Heart left ventricle (tissue), 16 donors: ENCODE data around the gene PYHIN1. TPM values are rescaled to one million over a fixed set of nuclear protein-coding genes. Genes with fewer than 3 reads are reported as not detected.
"Not testable (repeated sequence)": the region's sequence is repeated elsewhere in the genome, so short reads cannot be mapped to it uniquely, and the experiment has no call there.

Source experiments
- ATAC-seq, 4 donors: fragments of 200-7000 bp; cut with Tn5 transposase; one replicate each; pipeline ENCODE4 v1.9.1; 2020 to 2022; ENCODE audit warnings: moderate library complexity in 4 of 4, mild to moderate bottlenecking in 3 of 4, moderate number of reproducible peaks in 1 of 4
- DNase-seq, 5 donors: peaks; one replicate each; pipeline ENCODE4 v3.0.0-alpha.2; 2020
- H3K27ac ChIP-seq, 12 donors: fragments of 200-600 bp; sonication (generic) in 4 of 12; one replicate each; pipeline versions ENCODE4 v1.5.0 to v1.8.0; 2016 to 2022; ENCODE audit warnings: mild to moderate bottlenecking in 2 of 12
- H3K27me3 ChIP-seq, 9 donors: fragments of 200-600 bp; sonication (generic) in 2 of 9; one replicate each; pipeline versions ENCODE4 v1.5.1 to v1.8.0; 2016 to 2022; ENCODE audit warnings: mild to moderate bottlenecking in 3 of 9
- H3K36me3 ChIP-seq, 9 donors: fragments of 200-600 bp; sonication (generic) in 2 of 9; one replicate each; pipeline versions ENCODE4 v1.5.0 to v1.8.0; 2018 to 2022; ENCODE audit warnings: mild to moderate bottlenecking in 2 of 9
- H3K4me1 ChIP-seq, 12 donors: fragments of 200-600 bp; sonication (generic) in 4 of 12; one replicate each; pipeline versions ENCODE4 v1.5.0 to v1.8.0; 2016 to 2022; ENCODE audit warnings: mild to moderate bottlenecking in 3 of 12
- H3K4me3 ChIP-seq, 12 donors: fragments of 200-600 bp; sonication (generic) in 4 of 12; one replicate each; pipeline versions ENCODE4 v1.5.0 to v1.8.0; 2017 to 2022; ENCODE audit warnings: mild to moderate bottlenecking in 9 of 12, moderate library complexity in 4 of 12
- H3K9me3 ChIP-seq, 12 donors: fragments of 200-600 bp; sonication (generic) in 4 of 12; one replicate each; pipeline versions ENCODE4 v1.5.0 to v1.8.0; 2016 to 2022; ENCODE audit warnings: mild to moderate bottlenecking in 1 of 12
- POLR2A ChIP-seq, 2 donors: fragments of 450-650 bp; IDR thresholded peaks; one replicate each; pipeline ENCODE4 v1.6.1; 2017; ENCODE audit warnings: antibody characterized with exemption in 2 of 2, mild to moderate bottlenecking in 2 of 2, moderate library complexity in 2 of 2
- WGBS, 4 donors: extraction: QIAGEN DNeasy Blood & Tissue Kit in 2 of 4; methylation state at CpG; one replicate each; pipeline versions ENCODE4 v1.1.5 to v1.1.7; 2013 to 2018; 5-methylcytosine and 5-hydroxymethylcytosine counted together
- intact Hi-C, 10 donors: fragments of 100-400 bp; cut with DNase I; formaldehyde crosslinking; loops; one replicate each; pipeline versions ENCODE4 v1.11.1 to v1.14.2; 2022
- polyA plus RNA-seq, 2 donors: library from polyadenylated mRNA; stranded (reverse); fragments of 200-250 nt; gene quantifications; one replicate each; pipeline ENCODE4 v1.2.3, GENCODE V29; 2013
- total RNA-seq, 9 donors: library from RNA; depleted of rRNA in 2 of 9; stranded (reverse); fragments of >200 nt in 2 of 9; fragmentation: NEBNext Ultra II Directional in 3 of 9; extraction: Animal tissue kit (Norgen Biotek cat#: 25700) in 3 of 9; gene quantifications; one replicate each; pipeline versions ENCODE4 v1.1.0 to v1.2.4, GENCODE V29; 2016 to 2023
- TF ChIP-seq, protein P1 (sequence below), 12 donors: fragments of 200-600 bp; sonication (generic) in 4 of 12; IDR thresholded peaks; one replicate each; pipeline versions ENCODE4 v1.5.0 to v1.8.0; 2018 to 2022; ENCODE audit warnings: antibody characterized with exemption in 12 of 12, mild to moderate bottlenecking in 5 of 12
- donor health status: ischemic (EF 13 %, LVEDD 7.1; RV severe dilation, severe dysfunction).
- donor health status: healthy with polysubstance abuse.
- donor health status: DM: no; HTN: yes; CAD: no.
- donor health status: DM: no; HTN: no; CAD: no.
- donor health status: ischemic (EF 25% LVEDD 6.9; RV normal size, moderate dysfunction).
- donor health status: ischemic (EF 25% LVEDD 5.7; RV mildly dilated, moderate dysfunction).
- donor health status: healthy.
- donor health status: DM: yes; HTN: yes; CAD: no.
- donor health status: ischemic (EF 35%, LVEDD 5.7; RV mildly dilated, moderate dysfunction).
- donor health status: nonischemic (EF 11% LVEDD 7.7; RV severe dilation, severe dysfunction).
- donor health status: DM: yes; HTN: yes; CAD: no.
- donor health status: PGD.
- donor health status: ischemic (EF 29% LVEDD 5.4; RV normal size, mild dysfunction).
- donor health status: nonischemic (EF 23%, LVEDD 6.1; RV moderate dilation, normal function).

The PYHIN1 gene
- total and polyA plus RNA-seq, 11 donors, result 0.07 to 3.1 (median 0.26) TPM; not detected in 5

DNA sequence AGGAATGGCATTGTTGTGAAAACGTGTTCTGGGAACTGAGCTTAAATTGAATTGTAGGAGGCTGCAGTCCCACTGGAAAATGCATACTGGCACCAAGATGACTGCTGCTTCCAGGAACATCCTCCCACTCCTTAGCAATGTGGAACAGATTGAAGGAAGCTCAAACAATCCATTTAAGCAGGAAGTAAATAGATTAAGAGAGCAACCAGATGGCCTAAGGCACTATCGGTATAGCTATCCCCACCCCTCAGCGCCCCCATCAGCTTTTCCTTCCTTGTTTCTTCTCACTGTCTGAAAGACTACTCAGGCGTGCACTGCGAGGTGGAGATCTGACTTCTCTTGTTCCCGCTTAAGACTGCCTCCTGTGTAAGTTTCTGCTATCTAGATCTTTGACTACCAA, 74.3 kb downstream of the PYHIN1 start:
- WGBS, 4 donors, result 13 to 25% (median 22%) methylated on average over 6 of the region's 6 CpGs
- ATAC-seq, result peak in 3 of 4 donors; percentile 53 to 56 (median 56)
- DNase-seq, result peak in 4 of 5 donors; percentile 37 to 70 (median 39)
- no peaks in the 10 kb centered on the region for H3K9me3 ChIP-seq
- H3K36me3 ChIP-seq, result no peaks in the 10 kb centered on the region
- H3K4me3 ChIP-seq, result peak overlapping the region in 4 of 12 donors; percentile 8 to 45 (median 24)
- intact Hi-C loops, result loop anchor here in 1 of 10 donors (10.0 kb wide), 1 partner anchor 861 kb away; no protein-coding TSS in a partner anchor
- H3K4me1 ChIP-seq, result peaks cover 0 to 63% (median 21%) of the 10 kb centered on the region in 12 donors
- H3K27me3 ChIP-seq, result no peaks in the 10 kb centered on the region
- TF ChIP-seq, protein P1, sequence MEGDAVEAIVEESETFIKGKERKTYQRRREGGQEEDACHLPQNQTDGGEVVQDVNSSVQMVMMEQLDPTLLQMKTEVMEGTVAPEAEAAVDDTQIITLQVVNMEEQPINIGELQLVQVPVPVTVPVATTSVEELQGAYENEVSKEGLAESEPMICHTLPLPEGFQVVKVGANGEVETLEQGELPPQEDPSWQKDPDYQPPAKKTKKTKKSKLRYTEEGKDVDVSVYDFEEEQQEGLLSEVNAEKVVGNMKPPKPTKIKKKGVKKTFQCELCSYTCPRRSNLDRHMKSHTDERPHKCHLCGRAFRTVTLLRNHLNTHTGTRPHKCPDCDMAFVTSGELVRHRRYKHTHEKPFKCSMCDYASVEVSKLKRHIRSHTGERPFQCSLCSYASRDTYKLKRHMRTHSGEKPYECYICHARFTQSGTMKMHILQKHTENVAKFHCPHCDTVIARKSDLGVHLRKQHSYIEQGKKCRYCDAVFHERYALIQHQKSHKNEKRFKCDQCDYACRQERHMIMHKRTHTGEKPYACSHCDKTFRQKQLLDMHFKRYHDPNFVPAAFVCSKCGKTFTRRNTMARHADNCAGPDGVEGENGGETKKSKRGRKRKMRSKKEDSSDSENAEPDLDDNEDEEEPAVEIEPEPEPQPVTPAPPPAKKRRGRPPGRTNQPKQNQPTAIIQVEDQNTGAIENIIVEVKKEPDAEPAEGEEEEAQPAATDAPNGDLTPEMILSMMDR (IDR thresholded peaks at IDR 0.05), result no peak
- TF ChIP-seq POLR2A (IDR thresholded peaks at IDR 0.05), result no peak
- peak overlapping the region in 11 of 12 donors; percentile 29 to 99 (median 73) for H3K27ac ChIP-seq

DNA sequence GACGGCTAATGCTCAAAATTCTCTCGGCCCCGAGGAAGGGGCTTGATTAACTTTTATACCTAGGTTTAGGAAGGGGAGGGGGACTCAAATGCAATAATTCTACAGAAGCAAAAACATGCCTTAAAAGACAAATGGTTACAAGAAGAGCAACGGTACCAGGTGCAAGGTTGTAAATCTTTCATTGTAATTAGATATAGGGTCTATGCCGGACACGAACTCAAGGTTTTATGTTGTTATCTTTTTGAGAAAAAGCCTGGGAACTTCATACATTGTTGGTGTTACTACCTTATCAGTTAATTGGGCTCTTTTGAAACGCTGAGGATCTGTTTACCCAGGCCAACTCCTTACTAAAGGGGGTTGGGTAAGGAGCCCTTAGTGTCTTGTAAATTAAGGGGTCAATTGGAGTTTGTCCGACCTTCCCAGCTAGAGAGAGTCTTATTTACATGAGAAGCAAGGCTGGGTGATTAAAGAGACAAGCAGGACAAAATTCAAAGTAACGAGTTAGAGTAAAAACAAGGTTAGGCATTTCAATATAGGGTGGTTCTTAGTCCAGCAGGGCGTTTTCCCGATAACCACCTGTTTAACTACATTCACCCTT, 75.0 kb downstream of the PYHIN1 start:
- intact Hi-C loops, result loop anchor here in 1 of 10 donors (10.0 kb wide), 1 partner anchor 862 kb away; no protein-coding TSS in a partner anchor

DNA sequence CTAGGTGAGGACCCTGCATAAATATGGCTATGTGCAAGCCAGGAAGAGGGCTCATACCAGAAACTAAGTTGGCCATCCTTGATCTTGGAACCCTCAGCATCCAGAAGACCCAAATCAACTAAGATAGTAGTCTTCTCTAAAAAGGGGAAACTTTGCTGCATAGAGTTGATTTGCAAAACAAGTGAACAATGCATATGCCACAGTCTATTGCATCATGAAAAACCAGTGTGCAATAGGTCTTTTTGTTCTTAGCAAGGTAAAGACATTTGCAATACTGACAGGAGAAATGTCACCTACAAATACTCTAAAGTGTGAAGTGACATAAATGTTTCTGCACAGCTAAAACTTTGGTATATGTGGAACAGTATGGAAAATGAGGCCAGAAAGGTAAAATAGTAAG, 76.4 kb downstream of the PYHIN1 start:
- no peak for TF ChIP-seq POLR2A (IDR thresholded peaks at IDR 0.05)
- TF ChIP-seq, protein P1 (IDR thresholded peaks at IDR 0.05), result no peak
- Histone ChIP-seq H3K27me3 (no peaks in the 10 kb centered on the region), H3K4me3 (no peak overlapping the region), H3K9me3 (no peaks in the 10 kb centered on the region), H3K27ac (peak overlapping the region in 2 of 12 donors; percentile 86 to 99), H3K36me3 (no peaks in the 10 kb centered on the region), H3K4me1 (peaks cover 0 to 52% (median 15%) of the 10 kb centered on the region in 12 donors)
- no peak for DNase-seq
- intact Hi-C loops, result loop anchor here in 1 of 10 donors (10.0 kb wide), 1 partner anchor 863 kb away; no protein-coding TSS in a partner anchor
- no peak for ATAC-seq

More for the DNA sequence above, 75.0 kb downstream of the PYHIN1 start:
- H3K36me3 ChIP-seq, H3K9me3 ChIP-seq, ATAC-seq, DNase-seq, H3K27me3 ChIP-seq: not testable (repeated sequence)
- WGBS, 4 donors, result 44 to 60% (median 51%) methylated on average over 11 of the region's 11 CpGs
- Histone ChIP-seq H3K4me3 (peak overlapping the region in 4 of 12 donors; percentile 8 to 45 (median 24)), H3K4me1 (peaks cover 0 to 57% (median 18%) of the 10 kb centered on the region in 12 donors), H3K27ac (peak overlapping the region in 11 of 12 donors; percentile 29 to 99 (median 73))

DNA sequence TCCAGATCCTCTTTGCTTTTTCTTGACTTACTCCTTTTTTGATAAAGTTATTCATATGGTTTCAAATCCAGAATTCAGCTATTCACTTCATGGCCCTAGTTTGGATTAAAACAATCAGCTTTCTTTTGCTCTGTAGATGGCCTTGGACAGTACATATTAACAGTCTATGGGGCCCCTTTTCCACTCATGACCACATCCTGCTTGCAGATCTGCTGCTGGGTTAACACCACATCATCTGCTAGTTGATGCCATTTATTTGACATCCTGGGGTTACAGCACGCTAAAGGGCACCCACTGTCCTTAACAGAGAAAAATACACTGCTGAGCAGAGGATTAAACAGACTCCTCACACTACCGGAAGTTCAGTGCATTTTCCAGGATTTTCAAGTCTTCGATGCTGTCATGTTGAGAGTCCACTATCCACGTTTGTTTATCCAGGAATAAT, 77.4 kb downstream of the PYHIN1 start:
- DNase-seq, result no peak
- Histone ChIP-seq H3K9me3 (no peaks in the 10 kb centered on the region), H3K36me3 (no peaks in the 10 kb centered on the region), H3K27me3 (no peaks in the 10 kb centered on the region), H3K27ac (peak overlapping the region in 11 of 12 donors; percentile 69 to 99 (median 88)), H3K4me3 (peak overlapping the region in 5 of 12 donors; percentile 59 to 82 (median 71)), H3K4me1 (peaks cover 0 to 62% (median 16%) of the 10 kb centered on the region in 12 donors)
- peak in 2 of 4 donors; percentile 15 to 20 for ATAC-seq
- TF ChIP-seq, protein P1 (IDR thresholded peaks at IDR 0.05), result no peak
- TF ChIP-seq POLR2A (IDR thresholded peaks at IDR 0.05), result no peak
- WGBS, 4 donors, result 45 to 55% (median 53%) methylated on average over 4 of the region's 4 CpGs
- intact Hi-C loops, result loop anchor here in 1 of 10 donors (10.0 kb wide), 1 partner anchor 864 kb away; no protein-coding TSS in a partner anchor
